ENCODE data around the gene SLC37A2.

DNA sequence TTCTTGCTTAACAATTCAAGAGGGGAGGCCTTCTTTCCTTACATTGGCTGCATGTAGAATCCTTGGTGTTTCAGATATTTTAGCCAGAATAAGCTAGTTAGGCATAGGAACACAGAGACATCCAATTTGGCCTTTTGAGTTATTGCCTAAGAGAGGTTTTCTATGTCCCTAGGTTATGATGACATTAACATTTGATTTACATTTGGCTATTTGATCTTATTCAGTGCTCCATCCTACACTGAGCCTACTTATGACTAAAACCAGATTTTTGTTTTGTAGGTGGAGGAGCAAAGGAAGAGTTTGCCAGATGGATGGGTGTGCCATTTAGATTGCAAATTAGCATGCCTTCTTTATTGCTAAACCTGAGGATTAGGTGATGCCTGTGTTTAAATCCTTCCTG, 11.1 kb upstream of the SLC37A2 start:
- TF ChIP-seq, protein P1, sequence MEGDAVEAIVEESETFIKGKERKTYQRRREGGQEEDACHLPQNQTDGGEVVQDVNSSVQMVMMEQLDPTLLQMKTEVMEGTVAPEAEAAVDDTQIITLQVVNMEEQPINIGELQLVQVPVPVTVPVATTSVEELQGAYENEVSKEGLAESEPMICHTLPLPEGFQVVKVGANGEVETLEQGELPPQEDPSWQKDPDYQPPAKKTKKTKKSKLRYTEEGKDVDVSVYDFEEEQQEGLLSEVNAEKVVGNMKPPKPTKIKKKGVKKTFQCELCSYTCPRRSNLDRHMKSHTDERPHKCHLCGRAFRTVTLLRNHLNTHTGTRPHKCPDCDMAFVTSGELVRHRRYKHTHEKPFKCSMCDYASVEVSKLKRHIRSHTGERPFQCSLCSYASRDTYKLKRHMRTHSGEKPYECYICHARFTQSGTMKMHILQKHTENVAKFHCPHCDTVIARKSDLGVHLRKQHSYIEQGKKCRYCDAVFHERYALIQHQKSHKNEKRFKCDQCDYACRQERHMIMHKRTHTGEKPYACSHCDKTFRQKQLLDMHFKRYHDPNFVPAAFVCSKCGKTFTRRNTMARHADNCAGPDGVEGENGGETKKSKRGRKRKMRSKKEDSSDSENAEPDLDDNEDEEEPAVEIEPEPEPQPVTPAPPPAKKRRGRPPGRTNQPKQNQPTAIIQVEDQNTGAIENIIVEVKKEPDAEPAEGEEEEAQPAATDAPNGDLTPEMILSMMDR (conservative IDR thresholded peaks at IDR 0.05; ENCODE audit: low read depth, low read length) = no peak
- TF ChIP-seq EZH2 (IDR thresholded peaks at IDR 0.05; ENCODE audit: low read length, unreplicated experiment) = no peak

Measured in PC-3 (cell line).